ENCODE measurements around the gene ATRIP.

Gene ATRIP

DNA sequence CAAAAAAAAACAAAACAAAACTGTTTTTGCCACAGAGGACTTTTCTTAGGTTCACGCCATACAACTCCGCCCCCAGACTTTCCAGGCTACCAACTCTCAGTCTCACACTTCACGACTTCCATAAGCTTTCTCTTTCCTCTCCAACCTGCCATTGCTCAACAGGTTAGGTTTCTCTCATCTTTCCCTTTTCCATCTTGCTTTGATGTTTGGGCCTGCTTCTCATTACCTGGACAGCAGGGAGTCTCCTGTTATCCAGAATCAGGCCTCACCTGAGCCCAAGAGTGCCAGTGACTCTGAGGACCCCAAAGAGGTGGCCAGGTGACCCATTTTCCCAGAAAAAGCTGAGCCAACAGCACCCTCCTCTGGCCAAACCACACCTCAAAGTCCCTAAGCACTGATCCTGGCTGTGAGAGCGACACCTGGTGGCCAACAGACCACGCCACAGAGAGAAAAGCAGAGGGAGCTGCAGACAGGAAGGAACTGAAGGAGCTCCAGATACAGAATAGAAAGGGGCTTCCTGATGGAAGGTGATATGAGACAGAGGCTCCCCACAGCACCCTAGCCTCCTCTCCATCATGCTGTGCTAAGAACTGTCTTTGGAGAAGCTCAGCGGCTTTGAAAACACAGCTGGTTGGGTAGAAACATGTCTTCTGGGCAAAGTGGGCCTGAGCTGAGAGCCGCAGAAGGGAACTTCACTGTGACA lies 10.6 kb upstream of the ATRIP start:
- Histone ChIP-seq H3K9ac (ENCODE audit: low read length) (no peak overlapping the region), H3K14ac (ENCODE audit: low read length) (no peak overlapping the region), H3K27me3 (ENCODE audit: insufficient read depth, low read length) (no peaks in the 10 kb centered on the region), H3K4me2 (ENCODE audit: low read length) (no peak overlapping the region), H3K4me1 (ENCODE audit: control insufficient read depth in 1 of 2, insufficient read depth in 2 of 2, low read length in 2 of 2) (peaks cover 24 to 27% of the 10 kb centered on the region in 2 experiments), H2BK120ac (ENCODE audit: insufficient read depth, low read length, poor library complexity) (no peak overlapping the region), H3K79me2 (ENCODE audit: control insufficient read depth, insufficient read depth, low read length, poor library complexity) (peaks cover 7% of the 10 kb centered on the region), H2BK5ac (ENCODE audit: low read depth, low read length, poor library complexity) (no peak overlapping the region), H3K23ac (ENCODE audit: low read length) (no peak overlapping the region), H4K91ac (ENCODE audit: low read depth, low read length) (no peak overlapping the region), H3K4ac (ENCODE audit: low read depth, low read length) (no peak overlapping the region), H3K9me3 (ENCODE audit: insufficient read depth, low read depth, low read length) (no peaks in the 10 kb centered on the region), H3K18ac (ENCODE audit: low read length) (no peak overlapping the region), H3K36me3 (ENCODE audit: control insufficient read depth in 1 of 2, insufficient read depth in 2 of 2, low read length in 2 of 2) (peaks cover 14 to 19% of the 10 kb centered on the region in 2 experiments), H3K27ac (ENCODE audit: low read depth, low read length) (no peak overlapping the region), H3K79me1 (ENCODE audit: low read length) (peaks cover 8% of the 10 kb centered on the region), H4K8ac (ENCODE audit: low read depth, low read length) (no peak overlapping the region), H2AK5ac (ENCODE audit: low read length) (no peak overlapping the region), H3K4me3 (ENCODE audit: low read depth, low read length) (no peak overlapping the region), H2AFZ (ENCODE audit: insufficient read depth, low read length, poor library complexity) (no peak overlapping the region), H4K12ac (ENCODE audit: low read depth, low read length) (no peak overlapping the region), H2BK12ac (ENCODE audit: low read length) (no peak overlapping the region)
- DNase-seq, result peak; percentile 73 to 90
- WGBS (ENCODE audit: extremely low coverage, insufficient coverage, insufficient read length), result no CpG with 5 or more reads among the region's 7 CpGs

- no peak overlapping the region for H4K8ac ChIP-seq (ENCODE audit: low read depth, low read length)
- no peak overlapping the region for H4K91ac ChIP-seq (ENCODE audit: low read depth, low read length)
- no peak overlapping the region for H2BK12ac ChIP-seq (ENCODE audit: low read length)
- H3K4me2 ChIP-seq (ENCODE audit: low read length), result no peak overlapping the region
- H3K18ac ChIP-seq (ENCODE audit: low read length), result no peak overlapping the region
- no peak overlapping the region for H3K27ac ChIP-seq (ENCODE audit: low read depth, low read length)
- H3K4me1 ChIP-seq (ENCODE audit: control insufficient read depth in 1 of 2, insufficient read depth in 2 of 2, low read length in 2 of 2), result peaks cover 24 to 28% of the 10 kb centered on the region in 2 experiments
- no peaks in the 10 kb centered on the region for H3K9me3 ChIP-seq (ENCODE audit: insufficient read depth, low read depth, low read length)
- no peak overlapping the region for H2BK5ac ChIP-seq (ENCODE audit: low read depth, low read length, poor library complexity)
- H3K79me1 ChIP-seq (ENCODE audit: low read length), result peaks cover 8% of the 10 kb centered on the region
- H4K12ac ChIP-seq (ENCODE audit: low read depth, low read length), result no peak overlapping the region
- no peak overlapping the region for H2AFZ ChIP-seq (ENCODE audit: insufficient read depth, low read length, poor library complexity)
- H2BK120ac ChIP-seq (ENCODE audit: insufficient read depth, low read length, poor library complexity), result no peak overlapping the region
- no CpG with 5 or more reads among the region's 1 CpG for WGBS (ENCODE audit: extremely low coverage, insufficient coverage, insufficient read length)
- H2AK5ac ChIP-seq (ENCODE audit: low read length), result no peak overlapping the region
- H3K14ac ChIP-seq (ENCODE audit: low read length), result no peak overlapping the region
- no peak for DNase-seq
- H3K27me3 ChIP-seq (ENCODE audit: insufficient read depth, low read length), result no peaks in the 10 kb centered on the region
- H3K4me3 ChIP-seq (ENCODE audit: low read depth, low read length), result no peak overlapping the region
- H3K23ac ChIP-seq (ENCODE audit: low read length), result no peak overlapping the region
- peaks cover 7% of the 10 kb centered on the region for H3K79me2 ChIP-seq (ENCODE audit: control insufficient read depth, insufficient read depth, low read length, poor library complexity)
- no peak overlapping the region for H3K4ac ChIP-seq (ENCODE audit: low read depth, low read length)
- peaks cover 14 to 19% of the 10 kb centered on the region in 2 experiments for H3K36me3 ChIP-seq (ENCODE audit: control insufficient read depth in 1 of 2, insufficient read depth in 2 of 2, low read length in 2 of 2)
- H3K9ac ChIP-seq (ENCODE audit: low read length), result no peak overlapping the region
These were observed 10.1 kb upstream of the ATRIP start for GRCh38 chr3:48436477-48436787.

DNA sequence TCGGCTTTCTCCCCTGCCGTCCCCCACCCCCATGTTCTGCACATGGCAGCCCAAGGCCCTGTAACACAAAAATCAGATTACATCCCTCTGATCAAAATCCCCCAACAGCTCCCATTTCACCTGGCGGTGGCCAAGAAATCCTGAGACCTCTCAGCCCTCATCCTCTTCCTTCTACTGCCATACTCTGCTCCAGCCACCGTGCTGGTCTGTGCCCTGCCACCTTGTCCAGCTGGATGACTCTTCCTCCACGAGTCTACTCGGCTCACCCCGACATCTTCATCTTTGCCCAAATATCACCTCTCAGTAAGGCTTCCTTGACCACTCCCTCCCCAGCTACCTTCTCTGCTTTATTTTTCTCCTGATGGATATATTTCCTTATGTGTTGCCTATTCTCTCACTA lies 9.7 kb upstream of the ATRIP start:
- Histone ChIP-seq H2AK5ac (ENCODE audit: low read length) (no peak overlapping the region), H2BK120ac (ENCODE audit: insufficient read depth, low read length, poor library complexity) (no peak overlapping the region), H4K12ac (ENCODE audit: low read depth, low read length) (no peak overlapping the region), H3K9me3 (ENCODE audit: insufficient read depth, low read depth, low read length) (no peaks in the 10 kb centered on the region), H3K4me2 (ENCODE audit: low read length) (no peak overlapping the region), H3K79me1 (ENCODE audit: low read length) (peaks cover 8% of the 10 kb centered on the region), H4K91ac (ENCODE audit: low read depth, low read length) (no peak overlapping the region), H3K36me3 (ENCODE audit: control insufficient read depth in 1 of 2, insufficient read depth in 2 of 2, low read length in 2 of 2) (peaks cover 15 to 23% of the 10 kb centered on the region in 2 experiments), H3K23ac (ENCODE audit: low read length) (no peak overlapping the region), H3K27ac (ENCODE audit: low read depth, low read length) (no peak overlapping the region), H3K4me3 (ENCODE audit: low read depth, low read length) (no peak overlapping the region), H2BK5ac (ENCODE audit: low read depth, low read length, poor library complexity) (no peak overlapping the region), H3K18ac (ENCODE audit: low read length) (no peak overlapping the region), H3K9ac (ENCODE audit: low read length) (no peak overlapping the region), H3K14ac (ENCODE audit: low read length) (no peak overlapping the region), H3K27me3 (ENCODE audit: insufficient read depth, low read length) (no peaks in the 10 kb centered on the region), H3K79me2 (ENCODE audit: control insufficient read depth, insufficient read depth, low read length, poor library complexity) (peaks cover 7% of the 10 kb centered on the region), H4K8ac (ENCODE audit: low read depth, low read length) (no peak overlapping the region), H2AFZ (ENCODE audit: insufficient read depth, low read length, poor library complexity) (no peak overlapping the region), H2BK12ac (ENCODE audit: low read length) (no peak overlapping the region), H3K4ac (ENCODE audit: low read depth, low read length) (no peak overlapping the region), H3K4me1 (ENCODE audit: control insufficient read depth in 1 of 2, insufficient read depth in 2 of 2, low read length in 2 of 2) (peaks cover 24 to 28% of the 10 kb centered on the region in 2 experiments)
- no CpG with 5 or more reads among the region's 7 CpGs for WGBS (ENCODE audit: extremely low coverage, insufficient coverage, insufficient read length)
- no peak for DNase-seq

DNA sequence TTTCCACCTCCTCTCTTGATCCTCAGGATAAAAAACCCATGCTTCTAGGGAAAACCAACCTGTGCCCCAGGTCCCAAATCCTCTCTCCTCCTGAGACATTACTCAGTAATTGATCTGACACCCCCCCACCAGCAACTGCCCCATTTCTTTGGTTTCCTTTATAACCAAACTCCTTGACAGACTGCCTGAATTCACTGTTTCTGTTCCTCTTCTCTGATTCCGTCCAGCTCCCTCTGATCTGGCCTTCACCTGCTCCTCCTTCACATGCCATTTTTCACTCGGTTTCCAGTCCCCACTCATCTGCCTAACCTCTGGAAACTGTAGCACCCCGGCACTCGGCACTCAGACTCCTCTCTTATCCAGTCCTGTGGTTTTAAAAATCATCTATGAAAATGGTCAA lies 8.7 kb upstream of the ATRIP start:
- peaks cover 13 to 22% of the 10 kb centered on the region in 2 experiments for H3K36me3 ChIP-seq (ENCODE audit: control insufficient read depth in 1 of 2, insufficient read depth in 2 of 2, low read length in 2 of 2)
- peaks cover 7% of the 10 kb centered on the region for H3K79me2 ChIP-seq (ENCODE audit: control insufficient read depth, insufficient read depth, low read length, poor library complexity)
- H2BK5ac ChIP-seq (ENCODE audit: low read depth, low read length, poor library complexity), result no peak overlapping the region
- H4K12ac ChIP-seq (ENCODE audit: low read depth, low read length), result no peak overlapping the region
- no peak overlapping the region for H3K4me2 ChIP-seq (ENCODE audit: low read length)
- H4K91ac ChIP-seq (ENCODE audit: low read depth, low read length), result no peak overlapping the region
- peaks cover 18 to 23% of the 10 kb centered on the region in 2 experiments for H3K4me1 ChIP-seq (ENCODE audit: control insufficient read depth in 1 of 2, insufficient read depth in 2 of 2, low read length in 2 of 2)
- no peak overlapping the region for H3K27ac ChIP-seq (ENCODE audit: low read depth, low read length)
- no peaks in the 10 kb centered on the region for H3K9me3 ChIP-seq (ENCODE audit: insufficient read depth, low read depth, low read length)
- H2BK12ac ChIP-seq (ENCODE audit: low read length), result no peak overlapping the region
- no peak overlapping the region for H2AK5ac ChIP-seq (ENCODE audit: low read length)
- no peak overlapping the region for H3K23ac ChIP-seq (ENCODE audit: low read length)
- no peak overlapping the region for H3K18ac ChIP-seq (ENCODE audit: low read length)
- peaks cover 8% of the 10 kb centered on the region for H3K79me1 ChIP-seq (ENCODE audit: low read length)
- no peaks in the 10 kb centered on the region for H3K27me3 ChIP-seq (ENCODE audit: insufficient read depth, low read length)
- H3K9ac ChIP-seq (ENCODE audit: low read length), result no peak overlapping the region
- no peak for DNase-seq
- no peak overlapping the region for H2BK120ac ChIP-seq (ENCODE audit: insufficient read depth, low read length, poor library complexity)
- H2AFZ ChIP-seq (ENCODE audit: insufficient read depth, low read length, poor library complexity), result no peak overlapping the region
- no peak overlapping the region for H3K4ac ChIP-seq (ENCODE audit: low read depth, low read length)
- no CpG with 5 or more reads among the region's 4 CpGs for WGBS (ENCODE audit: extremely low coverage, insufficient coverage, insufficient read length)
- H3K4me3 ChIP-seq (ENCODE audit: low read depth, low read length), result no peak overlapping the region
- no peak overlapping the region for H4K8ac ChIP-seq (ENCODE audit: low read depth, low read length)
- no peak overlapping the region for H3K14ac ChIP-seq (ENCODE audit: low read length)

All from trophoblast cell (in vitro differentiated cells and primary cell).